SU-DHL-6 (cell line): ENCODE measurements around the gene ACACA.

Experiments
- H2AFZ ChIP-seq: fragments of 200-600 bp; sonication (generic); 2 replicates; pipeline ENCODE4 v1.6.1; 2014; ENCODE audit warnings: low read depth, mild to moderate bottlenecking, moderate library complexity, mixed read lengths, antibody characterized with exemption, low read length; ENCODE audit not compliant: severe bottlenecking
- H3F3A ChIP-seq: fragments of 200-600 bp; shearing (Covaris generic); 2 replicates; pipeline ENCODE4 v1.6.0; 2016; ENCODE audit warnings: antibody characterized with exemption, mild to moderate bottlenecking; ENCODE audit not compliant: insufficient read depth
- H3K27ac ChIP-seq: fragments of 200-600 bp; sonication (generic); 2 replicates; pipeline ENCODE4 v1.5.1; 2016; ENCODE audit warnings: low read depth, mild to moderate bottlenecking, low read length, moderate library complexity, mixed read lengths
- H3K27me3 ChIP-seq: fragments of 200-600 bp; sonication (generic), shearing (Covaris generic); 2 replicates; pipeline ENCODE4 v1.6.0; 2014; ENCODE audit warnings: mild to moderate bottlenecking, low read length
- H3K36me3 ChIP-seq: fragments of 200-600 bp; sonication (generic); 2 replicates; pipeline ENCODE4 v1.6.1; 2014; ENCODE audit warnings: mild to moderate bottlenecking, low read length, mixed read lengths
- H3K4me2 ChIP-seq: fragments of 300-600, 200-600 bp; shearing (Covaris generic), sonication (generic); 2 replicates; pipeline ENCODE4 v1.6.0; 2014; ENCODE audit warnings: low read length, low read depth, mild to moderate bottlenecking; ENCODE audit not compliant: poor library complexity, severe bottlenecking
- H3K4me3 ChIP-seq: fragments of 200-600 bp; sonication (generic); 2 replicates; pipeline ENCODE4 v1.5.1; 2014; ENCODE audit warnings: antibody characterized with exemption, low read length, mild to moderate bottlenecking, mixed read lengths; ENCODE audit not compliant: insufficient read depth, poor library complexity, severe bottlenecking
- H3K79me2 ChIP-seq: fragments of 200-600 bp; sonication (generic); 2 replicates; pipeline ENCODE4 v1.6.1; 2014; ENCODE audit warnings: mild to moderate bottlenecking, low read length, moderate library complexity; ENCODE audit not compliant: insufficient read depth
- H3K9ac ChIP-seq: fragments of 200-600 bp; sonication (generic); 2 replicates; pipeline ENCODE4 v1.7.0; 2014; ENCODE audit warnings: mild to moderate bottlenecking, low read length
- H3K9me2 ChIP-seq: fragments of 200-600 bp; sonication (generic); replicated peaks from 2 replicates; pipeline ENCODE4 v1.6.1; 2014; ENCODE audit warnings: low read length; ENCODE audit not compliant: insufficient read depth
- H3K9me3 ChIP-seq: fragments of 200-600 bp; sonication (generic); 2 replicates; pipeline ENCODE4 v1.6.1; 2014; ENCODE audit warnings: low read length, mixed read lengths; ENCODE audit not compliant: insufficient read depth
- H4K20me1 ChIP-seq: fragments of 200-600 bp; sonication (generic); 2 replicates; pipeline ENCODE4 v1.6.1; 2014; ENCODE audit warnings: low read depth, mild to moderate bottlenecking, antibody characterized with exemption, low read length, moderate library complexity, mixed read lengths
- EZH2phosphoT487 ChIP-seq: fragments of 200-600 bp; sonication (generic), shearing (Covaris generic); conservative IDR thresholded peaks from 2 replicates; pipeline ENCODE4 v1.6.1; 2018; ENCODE audit warnings: mild to moderate bottlenecking, antibody characterized with exemption, low read length, moderate library complexity, mixed read lengths
- TF ChIP-seq, protein P1 (sequence below): fragments of 200-600 bp; sonication (generic); IDR thresholded peaks from one replicate; pipeline ENCODE4 v1.5.1; 2017; ENCODE audit warnings: antibody characterized with exemption, mild to moderate bottlenecking, low read length, moderate library complexity; ENCODE audit not compliant: insufficient read depth, poor library complexity, severe bottlenecking

Gene ACACA

DNA sequence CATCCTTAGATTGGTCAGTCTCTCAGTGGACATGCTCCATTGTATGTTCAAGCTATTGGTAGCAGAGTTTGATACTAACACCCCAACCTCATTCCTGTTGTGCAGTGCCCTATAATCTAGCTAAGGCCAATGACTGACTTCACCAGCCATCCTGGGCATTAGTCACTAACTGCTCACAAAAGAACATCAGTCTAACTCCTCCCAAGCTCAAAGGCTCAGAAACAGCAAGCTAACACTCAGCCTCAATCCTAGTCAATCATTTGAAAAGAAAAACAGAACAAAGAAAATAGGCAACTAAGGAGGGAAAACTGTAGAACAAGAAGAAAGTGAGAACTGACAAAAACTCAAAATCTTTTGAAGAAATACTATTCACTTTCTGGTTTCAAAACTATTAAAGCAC, 229.9 kb downstream of the ACACA start:
- no peaks in the 10 kb centered on the region for H3K27me3 ChIP-seq
- no peaks in the 10 kb centered on the region for H4K20me1 ChIP-seq
- H3K9ac ChIP-seq = no peak overlapping the region
- H2AFZ ChIP-seq = no peak overlapping the region
- no peak overlapping the region for H3K27ac ChIP-seq
- peaks cover 16% of the 10 kb centered on the region for H3K36me3 ChIP-seq
- no peaks in the 10 kb centered on the region for H3K9me3 ChIP-seq
- H3K4me2 ChIP-seq = no peak overlapping the region
- TF ChIP-seq, protein P1, sequence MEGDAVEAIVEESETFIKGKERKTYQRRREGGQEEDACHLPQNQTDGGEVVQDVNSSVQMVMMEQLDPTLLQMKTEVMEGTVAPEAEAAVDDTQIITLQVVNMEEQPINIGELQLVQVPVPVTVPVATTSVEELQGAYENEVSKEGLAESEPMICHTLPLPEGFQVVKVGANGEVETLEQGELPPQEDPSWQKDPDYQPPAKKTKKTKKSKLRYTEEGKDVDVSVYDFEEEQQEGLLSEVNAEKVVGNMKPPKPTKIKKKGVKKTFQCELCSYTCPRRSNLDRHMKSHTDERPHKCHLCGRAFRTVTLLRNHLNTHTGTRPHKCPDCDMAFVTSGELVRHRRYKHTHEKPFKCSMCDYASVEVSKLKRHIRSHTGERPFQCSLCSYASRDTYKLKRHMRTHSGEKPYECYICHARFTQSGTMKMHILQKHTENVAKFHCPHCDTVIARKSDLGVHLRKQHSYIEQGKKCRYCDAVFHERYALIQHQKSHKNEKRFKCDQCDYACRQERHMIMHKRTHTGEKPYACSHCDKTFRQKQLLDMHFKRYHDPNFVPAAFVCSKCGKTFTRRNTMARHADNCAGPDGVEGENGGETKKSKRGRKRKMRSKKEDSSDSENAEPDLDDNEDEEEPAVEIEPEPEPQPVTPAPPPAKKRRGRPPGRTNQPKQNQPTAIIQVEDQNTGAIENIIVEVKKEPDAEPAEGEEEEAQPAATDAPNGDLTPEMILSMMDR = no peak
- no peak for TF ChIP-seq EZH2phosphoT487
- H3K9me2 ChIP-seq = no peaks in the 10 kb centered on the region
- no peaks in the 10 kb centered on the region for H3K79me2 ChIP-seq
- no peak overlapping the region for H3K4me3 ChIP-seq
- H3F3A ChIP-seq = no peaks in the 10 kb centered on the region

DNA sequence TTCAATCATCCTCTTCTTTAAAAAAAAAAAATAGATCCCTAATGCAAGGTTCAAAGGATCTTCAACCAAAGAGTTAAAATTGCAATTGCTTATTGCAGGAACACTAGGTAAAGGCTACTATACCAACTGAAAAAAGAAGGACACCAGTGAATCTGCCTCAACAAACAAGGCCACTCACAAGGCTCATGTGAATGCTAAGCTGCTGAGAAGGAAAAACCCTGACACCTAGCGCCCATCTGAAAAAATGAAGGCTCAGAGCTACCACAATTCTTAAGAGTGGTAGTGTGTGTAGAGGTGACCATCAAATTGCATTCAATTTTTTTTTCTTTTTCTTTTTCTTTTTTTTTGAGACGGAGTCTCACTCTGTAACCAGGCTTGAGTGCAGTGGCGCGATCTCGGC, 232.4 kb downstream of the ACACA start:
- H3K9ac ChIP-seq = no peak overlapping the region
- H2AFZ ChIP-seq = no peak overlapping the region
- H3K27ac ChIP-seq = no peak overlapping the region
- no peaks in the 10 kb centered on the region for H4K20me1 ChIP-seq
- TF ChIP-seq, protein P1 = no peak
- H3K4me3 ChIP-seq = no peak overlapping the region
- H3K9me3 ChIP-seq = no peaks in the 10 kb centered on the region
- H3K4me2 ChIP-seq = no peak overlapping the region
- H3F3A ChIP-seq = no peaks in the 10 kb centered on the region
- H3K79me2 ChIP-seq = no peaks in the 10 kb centered on the region
- peaks cover 7% of the 10 kb centered on the region for H3K36me3 ChIP-seq
- no peaks in the 10 kb centered on the region for H3K27me3 ChIP-seq
- H3K9me2 ChIP-seq = no peaks in the 10 kb centered on the region

DNA sequence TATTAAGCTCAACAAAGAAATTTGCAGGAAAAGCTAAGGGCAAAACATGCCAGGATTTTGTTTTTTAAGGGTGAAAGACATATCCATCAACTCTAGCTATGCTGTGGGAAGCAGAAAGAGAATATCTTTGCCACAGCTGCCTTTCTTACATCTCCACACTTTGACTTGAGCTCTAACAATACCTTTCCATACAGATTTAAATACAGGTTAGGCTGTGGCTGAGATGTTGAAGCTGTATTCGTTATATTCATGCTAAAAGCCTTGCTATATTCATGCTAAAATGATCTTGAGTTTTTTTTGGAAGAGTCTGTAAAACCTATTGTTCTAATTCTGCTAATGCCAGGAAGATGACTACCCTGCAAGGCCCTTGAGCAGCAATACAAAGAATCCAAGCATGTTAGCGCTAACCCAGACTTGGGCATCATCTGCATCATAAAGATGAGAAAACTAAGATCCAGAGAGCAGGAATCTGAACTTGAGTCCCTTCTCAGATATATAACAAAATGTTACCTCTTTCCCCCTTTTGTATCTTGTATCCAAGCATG, 235.7 kb downstream of the ACACA start:
- no peaks in the 10 kb centered on the region for H3K9me3 ChIP-seq
- no peak for TF ChIP-seq EZH2phosphoT487
- TF ChIP-seq, protein P1 = no peak
- H3K9me2 ChIP-seq = no peaks in the 10 kb centered on the region
- no peaks in the 10 kb centered on the region for H3K27me3 ChIP-seq
- H3K27ac ChIP-seq = no peak overlapping the region
- H3K36me3 ChIP-seq = peaks cover 3% of the 10 kb centered on the region; the same call in 1 of the 2 replicates
- H2AFZ ChIP-seq = no peak overlapping the region
- H3K4me2 ChIP-seq = no peak overlapping the region
- H3K4me3 ChIP-seq = no peak overlapping the region
- no peaks in the 10 kb centered on the region for H3K79me2 ChIP-seq
- H3F3A ChIP-seq = no peaks in the 10 kb centered on the region
- H4K20me1 ChIP-seq = no peaks in the 10 kb centered on the region
- H3K9ac ChIP-seq = no peak overlapping the region
